DND-41 (cell line): Measurements from ENCODE around the gene ZNF701.
"Not testable (repeated sequence)": the region's sequence is repeated elsewhere in the genome, so short reads cannot be mapped to it uniquely, and the experiment has no call there.

Source experiments
- EZH2 ChIP-seq: IDR thresholded peaks from 3 replicates; pipeline ENCODE4 v1.6.1; 2012; ENCODE audit warnings: borderline replicate concordance, low read depth, mild to moderate bottlenecking, moderate library complexity, low read length, inconsistent platforms; ENCODE audit not compliant: severe bottlenecking
- TF ChIP-seq, protein P1 (sequence below): IDR thresholded peaks from 2 replicates; pipeline ENCODE4 v1.5.1; 2012; ENCODE audit warnings: borderline replicate concordance, low read length, moderate library complexity, mild to moderate bottlenecking; ENCODE audit not compliant: poor library complexity, severe bottlenecking; ENCODE audit errors: extremely low read depth

DNA sequence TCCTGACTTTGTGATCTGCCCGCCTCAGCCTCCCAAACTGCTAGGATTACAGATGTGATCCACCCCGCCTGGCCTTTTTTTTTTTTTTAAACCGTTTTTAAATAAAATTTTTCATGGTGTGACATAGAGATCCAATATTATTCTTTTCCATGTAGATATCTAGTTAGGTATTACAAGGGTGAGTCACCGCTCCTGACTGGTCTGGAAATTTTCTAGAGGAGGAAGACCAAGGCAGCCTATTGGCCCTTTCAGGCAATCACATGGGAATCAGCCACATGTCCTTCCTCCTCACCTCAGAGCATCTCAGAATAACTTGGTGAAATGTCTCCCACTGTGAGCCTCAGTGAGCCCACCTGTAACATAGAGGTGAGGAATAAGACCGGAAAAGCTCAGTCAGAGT is 28.9 kb upstream of the ZNF701 start:
- TF ChIP-seq, protein P1, sequence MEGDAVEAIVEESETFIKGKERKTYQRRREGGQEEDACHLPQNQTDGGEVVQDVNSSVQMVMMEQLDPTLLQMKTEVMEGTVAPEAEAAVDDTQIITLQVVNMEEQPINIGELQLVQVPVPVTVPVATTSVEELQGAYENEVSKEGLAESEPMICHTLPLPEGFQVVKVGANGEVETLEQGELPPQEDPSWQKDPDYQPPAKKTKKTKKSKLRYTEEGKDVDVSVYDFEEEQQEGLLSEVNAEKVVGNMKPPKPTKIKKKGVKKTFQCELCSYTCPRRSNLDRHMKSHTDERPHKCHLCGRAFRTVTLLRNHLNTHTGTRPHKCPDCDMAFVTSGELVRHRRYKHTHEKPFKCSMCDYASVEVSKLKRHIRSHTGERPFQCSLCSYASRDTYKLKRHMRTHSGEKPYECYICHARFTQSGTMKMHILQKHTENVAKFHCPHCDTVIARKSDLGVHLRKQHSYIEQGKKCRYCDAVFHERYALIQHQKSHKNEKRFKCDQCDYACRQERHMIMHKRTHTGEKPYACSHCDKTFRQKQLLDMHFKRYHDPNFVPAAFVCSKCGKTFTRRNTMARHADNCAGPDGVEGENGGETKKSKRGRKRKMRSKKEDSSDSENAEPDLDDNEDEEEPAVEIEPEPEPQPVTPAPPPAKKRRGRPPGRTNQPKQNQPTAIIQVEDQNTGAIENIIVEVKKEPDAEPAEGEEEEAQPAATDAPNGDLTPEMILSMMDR: not testable (repeated sequence)
- not testable (repeated sequence) for TF ChIP-seq EZH2
